GM18507 (cell line): ENCODE measurements around the gene TBX10.
"Not testable (repeated sequence)": the region's sequence is repeated elsewhere in the genome, so short reads cannot be mapped to it uniquely, and the experiment has no call there.

Experiments used
- DNase-seq: peaks from one replicate; pipeline ENCODE4 v3.0.0; 2011; ENCODE audit warnings: low read depth; ENCODE audit not compliant: insufficient read length; ENCODE audit errors: extremely low spot score
- FAIRE-seq: peaks from 2 replicates; lab custom pipeline; 2011; peaks lifted over from hg19 to GRCh38; lab: Jason Lieb, UNC

Gene TBX10

GRCh38 chr11:67634366-67635230, 5.0 kb downstream of the TBX10 start:
- DNase-seq: no peak
- FAIRE-seq: no peak

GRCh38 chr11:67633758-67634365, 5.7 kb downstream of the TBX10 start:
- DNase-seq (no peak), FAIRE-seq (no peak)

GRCh38 chr11:67632982-67633755, 6.4 kb downstream of the TBX10 start:
- no peak for DNase-seq
- FAIRE-seq: no peak

DNA sequence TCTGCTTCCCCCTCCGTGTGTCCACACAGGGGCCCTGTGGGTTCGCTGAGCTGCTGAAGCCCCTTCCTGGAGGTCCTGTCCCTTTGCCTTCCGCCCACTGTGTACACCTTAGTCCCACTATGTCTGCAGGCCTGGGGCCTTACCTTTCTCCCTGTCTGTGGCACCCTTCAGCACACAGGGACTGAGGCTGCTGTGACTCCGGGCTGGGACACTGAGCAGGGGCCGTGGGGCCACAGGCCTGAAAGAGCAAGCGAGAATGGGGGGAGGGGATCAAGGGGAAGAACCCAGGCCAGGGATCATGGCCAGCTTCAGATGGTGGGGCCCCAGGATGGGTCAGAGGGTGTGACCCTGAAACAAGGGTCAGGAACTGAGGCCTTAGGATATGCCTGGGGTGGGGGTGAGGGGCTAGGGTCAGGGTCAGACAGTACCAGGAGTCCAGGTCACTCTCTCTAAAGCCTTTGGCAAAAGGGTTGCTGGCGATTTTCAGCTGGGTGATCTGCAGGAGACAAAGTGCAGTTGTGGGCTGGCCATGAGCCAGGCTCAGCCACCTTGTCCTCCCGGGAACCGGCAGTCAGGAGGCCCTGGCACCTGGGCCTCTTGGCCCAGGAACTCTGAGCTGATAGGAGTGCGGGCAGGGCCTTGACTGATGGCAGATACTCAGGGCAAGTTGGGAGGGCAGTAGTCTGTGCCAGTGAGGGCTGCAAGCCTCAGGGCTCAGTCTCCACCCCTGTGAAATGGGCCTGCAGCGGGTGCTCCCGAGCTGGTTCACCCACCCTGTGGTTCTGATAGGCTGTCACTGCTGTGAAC, 7.2 kb downstream of the TBX10 start:
- no peak for FAIRE-seq

DNA sequence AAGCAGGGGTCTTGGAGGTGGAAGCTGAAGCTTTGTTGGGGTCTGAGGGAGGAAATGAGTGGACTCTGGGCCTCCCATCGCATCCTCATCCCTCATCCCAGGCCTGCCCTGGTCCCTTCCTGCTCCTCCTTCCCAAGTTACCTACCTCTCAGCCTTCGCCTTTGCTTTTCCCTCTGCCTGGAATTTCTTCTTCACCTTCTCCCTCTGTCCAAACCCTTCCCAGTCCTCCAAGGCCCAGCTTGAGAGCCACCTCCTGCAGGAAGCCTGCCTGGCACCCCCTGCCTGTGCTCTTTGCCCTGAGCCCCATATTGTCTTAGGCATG, 7.7 kb downstream of the TBX10 start:
- DNase-seq (no peak), FAIRE-seq (no peak)

More for the DNA sequence above, 7.2 kb downstream of the TBX10 start:
- DNase-seq: no peak

DNA sequence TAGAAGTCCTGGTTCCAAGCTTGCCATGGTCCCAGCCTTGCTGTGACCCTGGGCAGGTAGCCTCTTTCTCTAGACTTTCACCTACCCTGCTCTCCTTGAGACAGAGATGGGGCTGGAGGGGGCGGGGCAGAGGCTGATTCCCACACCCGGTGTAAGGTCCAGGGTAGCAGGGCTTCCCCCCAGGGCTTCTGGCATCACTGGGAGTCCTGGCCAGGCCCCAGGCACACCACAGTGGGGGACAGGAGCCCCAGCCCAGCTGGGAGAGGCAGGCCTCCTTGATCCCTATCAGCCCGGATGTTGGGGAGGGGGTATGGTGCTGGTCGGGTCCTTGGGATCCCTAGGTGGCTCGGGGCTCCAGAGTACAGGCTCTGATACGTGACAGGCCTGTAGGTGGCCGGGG, 8.2 kb downstream of the TBX10 start:
- FAIRE-seq: no peak
- DNase-seq: no peak

GRCh38 chr11:67630943-67631331, 8.6 kb downstream of the TBX10 start:
- no peak for DNase-seq

GRCh38 chr11:67630228-67630942, 9.2 kb downstream of the TBX10 start:
- DNase-seq (peak; percentile 95), FAIRE-seq (peak; percentile 94)

More at GRCh38 chr11:67630943-67631331, 8.6 kb downstream of the TBX10 start:
- no peak for FAIRE-seq

GRCh38 chr11:67629386-67630227, 10.0 kb downstream of the TBX10 start, which contains the start of gene NUDT8:
TSS of gene NUDT8 (minus strand) at chr11:67629937. CDS start at chr11:67629911, 26 bp downstream.
- FAIRE-seq: peak; percentile 67

GRCh38 chr11:67628710-67629385, 10.7 kb downstream of the TBX10 start:
- DNase-seq (no peak), FAIRE-seq (no peak)

More at GRCh38 chr11:67629386-67630227, 10.0 kb downstream of the TBX10 start, which contains the start of gene NUDT8:
- no peak for DNase-seq

GRCh38 chr11:67627812-67628624, 11.5 kb downstream of the TBX10 start:
- no peak for FAIRE-seq
- no peak for DNase-seq

- FAIRE-seq: no peak
- no peak for DNase-seq
Observed at GRCh38 chr11:67627441-67627811, 12.1 kb downstream of the TBX10 start.

- DNase-seq: no peak
Observed at GRCh38 chr11:67626970-67627369, 12.6 kb downstream of the TBX10 start.

DNA sequence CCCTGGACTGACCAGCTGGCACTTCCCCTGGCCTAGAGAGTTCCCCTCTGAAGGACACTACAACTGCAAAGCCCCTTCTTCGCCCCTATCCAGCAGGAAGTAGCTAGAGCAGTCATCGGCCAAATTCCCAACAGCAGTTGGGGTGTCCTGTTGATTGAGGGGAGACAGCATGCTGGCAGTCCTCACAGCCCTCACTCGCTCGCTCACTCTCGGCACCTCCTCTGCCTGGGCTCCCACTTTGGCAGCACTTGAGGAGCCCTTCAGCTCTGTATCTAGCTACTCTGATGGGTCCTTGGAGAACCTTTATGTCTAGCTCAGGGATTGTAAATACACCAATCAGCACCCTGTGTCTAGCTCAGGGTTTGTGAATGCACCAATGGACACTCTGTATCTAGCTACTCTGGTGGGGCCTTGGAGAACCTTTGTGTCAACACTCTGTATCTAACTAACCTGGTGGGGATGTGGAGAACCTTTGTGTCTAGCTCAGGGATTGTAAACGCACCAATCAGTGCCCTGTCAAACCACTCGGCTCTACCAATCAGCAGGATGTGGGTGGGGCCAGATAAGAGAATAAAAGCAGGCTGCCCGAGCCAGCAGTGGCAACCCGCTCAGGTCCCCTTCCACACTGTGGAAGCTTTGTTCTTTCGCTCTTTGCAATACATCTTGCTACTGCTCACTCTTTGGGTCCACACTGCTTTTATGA, 13.3 kb downstream of the TBX10 start:
- not testable (repeated sequence) for DNase-seq, FAIRE-seq

More at GRCh38 chr11:67626970-67627369, 12.6 kb downstream of the TBX10 start:
- no peak for FAIRE-seq

DNA sequence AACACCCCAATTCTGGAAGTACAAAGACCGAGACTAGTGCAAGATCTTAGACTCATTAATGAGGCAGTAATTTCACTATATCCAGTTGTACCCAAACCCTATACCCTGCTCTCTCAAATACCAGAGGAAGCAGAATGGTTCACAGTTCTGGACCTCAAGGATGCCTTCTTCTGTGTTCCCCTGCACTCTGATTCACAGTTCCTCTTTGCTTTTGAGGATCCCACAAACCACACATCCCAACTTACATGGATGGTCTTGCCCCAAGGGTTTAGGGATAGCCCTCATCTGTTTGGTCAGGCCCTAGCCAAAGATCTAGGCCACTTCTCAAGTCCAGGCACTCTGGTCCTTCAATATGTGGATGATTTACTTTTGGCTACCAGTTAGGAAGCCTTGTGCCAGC, 15.8 kb downstream of the TBX10 start:
- DNase-seq, FAIRE-seq: not testable (repeated sequence)

GRCh38 chr11:67622905-67623304, 16.7 kb downstream of the TBX10 start:
- not testable (repeated sequence) for FAIRE-seq

More at GRCh38 chr11:67622905-67623304, 16.7 kb downstream of the TBX10 start:
- DNase-seq: not testable (repeated sequence)
